NCI-H2227 treated with DMSO at 0.1 percent for 48 hours (cell line): ENCODE data around the gene CHTOP.

Source experiments
- DNase-seq: peaks from one replicate; lab custom pipeline; 2025; lab: John Stamatoyannopoulos, UW

Gene CHTOP

GRCh38 chr1:153612755-153613331 lies 21.0 kb upstream of the CHTOP start, which contains the start of gene S100A16:
Gene S100A16, minus strand, starts transcription at chr1:153613137. Its CDS starts 4,986 bp downstream, at chr1:153608151.
- DNase-seq, result no peak

DNA sequence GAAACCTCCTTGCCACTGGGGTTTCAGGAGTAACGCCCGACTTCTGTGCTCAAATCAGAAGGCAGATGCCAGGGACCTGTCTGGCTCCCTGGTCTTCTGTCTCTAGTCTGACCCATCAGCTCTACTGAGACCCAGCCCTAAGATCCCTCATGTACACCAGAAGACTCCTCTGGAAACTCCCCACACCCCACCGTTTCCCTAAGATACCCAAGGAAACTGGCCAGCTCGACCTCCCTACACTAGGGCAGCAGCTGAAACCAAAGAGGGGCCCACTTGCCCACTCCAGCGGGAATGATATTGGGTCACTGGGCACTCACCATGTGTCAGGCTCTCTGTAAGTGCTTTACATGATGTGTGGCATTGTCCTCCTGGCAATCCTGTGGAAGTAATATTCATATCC lies 20.5 kb upstream of the CHTOP start:
- no peak for DNase-seq

GRCh38 chr1:153614189-153614900 lies 19.5 kb upstream of the CHTOP start:
- DNase-seq, result no peak

- no peak for DNase-seq
Observed at GRCh38 chr1:153614906-153615305, 19.0 kb upstream of the CHTOP start.

GRCh38 chr1:153615406-153615805 lies 18.5 kb upstream of the CHTOP start:
- DNase-seq, result no peak

- no peak for DNase-seq
Observed at GRCh38 chr1:153616144-153616916, 17.5 kb upstream of the CHTOP start, which contains the start of gene S100A14. Gene S100A14, minus strand, starts transcription at chr1:153616325. Its CDS starts 467 bp downstream, at chr1:153615858.

GRCh38 chr1:153616917-153617311 lies 17.0 kb upstream of the CHTOP start:
- DNase-seq, result no peak

DNA sequence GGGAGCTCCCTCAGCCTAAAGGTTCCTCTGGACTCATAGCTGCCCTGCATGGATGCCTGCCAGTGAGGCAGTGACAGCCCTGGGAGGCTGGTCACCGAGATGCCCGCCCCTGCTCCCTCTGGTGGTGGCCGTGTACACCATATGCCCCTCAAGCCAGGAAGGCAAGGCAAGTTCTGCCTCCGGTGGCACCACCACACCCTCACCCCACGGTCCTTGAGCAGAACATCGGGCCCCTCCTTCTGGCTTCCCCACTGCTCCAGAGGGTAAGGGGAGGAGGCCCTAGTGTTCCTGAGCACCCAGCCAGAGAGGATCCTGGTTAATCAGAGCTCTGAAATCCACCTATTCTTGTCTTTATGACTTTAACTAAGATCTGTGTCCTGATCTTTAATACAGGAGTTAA lies 16.2 kb upstream of the CHTOP start:
- DNase-seq, result no peak

GRCh38 chr1:153619171-153619570 lies 14.7 kb upstream of the CHTOP start:
- no peak for DNase-seq

- DNase-seq, result no peak
Observed at GRCh38 chr1:153623101-153623500, 10.8 kb upstream of the CHTOP start.

GRCh38 chr1:153624965-153625611 lies 8.8 kb upstream of the CHTOP start:
- DNase-seq, result no peak

GRCh38 chr1:153626477-153626903 lies 7.4 kb upstream of the CHTOP start:
- DNase-seq, result no peak

DNA sequence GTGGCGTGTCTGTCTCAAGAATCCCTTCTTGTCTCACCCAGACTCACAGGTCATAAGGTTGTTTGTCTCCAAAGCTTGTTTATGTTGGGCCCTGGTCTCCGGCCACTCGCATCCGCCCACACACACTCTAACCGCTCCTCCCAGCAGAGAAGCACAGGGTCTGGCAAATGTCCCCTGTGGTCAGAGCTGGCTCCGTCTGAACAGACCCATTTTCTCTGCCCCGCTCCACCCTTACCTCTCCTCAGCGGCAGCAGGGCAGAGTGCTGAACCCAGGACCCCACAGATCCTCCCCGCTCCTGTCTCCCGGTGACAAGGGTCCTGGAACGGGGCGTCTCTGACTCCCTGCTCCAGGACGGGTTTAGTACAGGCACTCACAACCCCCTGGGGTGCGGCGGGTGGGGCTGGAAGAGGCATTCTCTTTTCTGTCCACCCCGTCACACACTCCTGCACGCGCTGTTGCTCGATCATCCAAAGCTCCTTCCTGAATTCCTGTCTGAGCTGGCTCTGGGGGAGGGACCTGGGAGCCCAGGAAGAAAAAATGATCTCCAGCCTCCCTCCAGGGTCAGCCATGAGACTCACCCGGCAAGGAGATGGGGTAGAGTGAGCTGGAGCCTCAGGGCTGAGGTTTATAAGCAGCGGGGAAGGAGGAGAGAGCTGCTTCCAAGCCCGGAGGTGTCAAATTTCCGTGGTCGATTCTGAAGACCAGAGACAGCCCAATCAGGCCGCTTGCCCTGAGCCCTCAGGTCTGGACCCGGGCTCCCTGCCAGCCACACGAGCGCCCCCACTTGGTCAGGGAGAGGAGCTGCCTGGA lies 6.8 kb upstream of the CHTOP start, which contains the start of gene S100A13:
Gene S100A13, minus strand, starts transcription at position 602 of the 811 bp plus-strand sequence. CDS start 1,033 bp downstream, outside the sequence.
- no peak for DNase-seq

- DNase-seq, result no peak
Observed at GRCh38 chr1:153627715-153628626, 5.9 kb upstream of the CHTOP start, which contains the start of gene S100A1. Gene S100A1, plus strand, starts transcription at chr1:153628434. Its CDS starts 2,088 bp downstream, at chr1:153630522.

- DNase-seq, result no peak
Observed at GRCh38 chr1:153628638-153629342, 5.1 kb upstream of the CHTOP start.

DNA sequence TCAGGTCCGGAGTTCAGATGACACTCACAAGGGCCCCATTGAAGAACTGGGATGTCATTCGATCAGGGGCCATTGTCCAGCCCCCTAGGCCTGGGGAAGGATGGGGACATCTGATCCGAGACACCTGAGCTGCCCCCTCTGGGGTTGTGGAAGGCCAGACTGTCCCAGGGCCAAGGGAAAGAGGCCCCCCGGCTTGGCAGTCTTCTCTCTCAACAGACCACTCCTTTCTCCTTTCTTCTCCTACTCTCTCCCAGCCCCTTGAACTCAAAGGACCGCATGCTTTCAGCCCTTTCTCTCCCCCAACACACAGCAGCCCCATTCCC lies 4.6 kb upstream of the CHTOP start:
- no peak for DNase-seq

GRCh38 chr1:153629971-153630370 lies 3.9 kb upstream of the CHTOP start:
- no peak for DNase-seq

GRCh38 chr1:153630384-153630783 lies 3.5 kb upstream of the CHTOP start:
- no peak for DNase-seq
